Neural crest cell (in vitro differentiated cells): ENCODE results near the gene LGALSL. TPM values are rescaled to one million over a fixed set of nuclear protein-coding genes. Genes with fewer than 3 reads are reported as not detected.

Source experiments
- DNase-seq: peaks from one replicate; pipeline ENCODE4 v3.0.0; 2021; ENCODE audit warnings: low read depth, mixed read lengths, low spot score
- H3K27ac Mint-ChIP-seq: one replicate; pipeline ENCODE4 v1.8.0; 2021; ENCODE audit warnings: mild to moderate bottlenecking, mixed read lengths; ENCODE audit not compliant: unreplicated experiment
- H3K27me3 Mint-ChIP-seq: 2 replicates; pipeline ENCODE4 v1.8.0; 2021; ENCODE audit warnings: low read depth, mild to moderate bottlenecking, mixed read lengths
- H3K36me3 Mint-ChIP-seq: 2 replicates; pipeline ENCODE4 v1.8.0; 2021; ENCODE audit warnings: low read depth, mild to moderate bottlenecking, mixed read lengths
- H3K4me1 Mint-ChIP-seq: 2 replicates; pipeline ENCODE4 v1.8.0; 2021; ENCODE audit warnings: mixed read lengths
- H3K4me3 Mint-ChIP-seq: one replicate; pipeline ENCODE4 v1.8.0; 2021; ENCODE audit warnings: mild to moderate bottlenecking, mixed read lengths
- H3K9me3 Mint-ChIP-seq: 2 replicates; pipeline ENCODE4 v1.8.0; 2021; ENCODE audit warnings: mixed read lengths
- CTCF ChIP-seq: fragments of 200-600 bp; sonication (generic); conservative IDR thresholded peaks from 2 replicates; pipeline ENCODE4 v1.5.0; 2021; ENCODE audit warnings: antibody characterized with exemption, mild to moderate bottlenecking
- total RNA-seq: library from RNA; stranded (reverse); gene quantifications from 2 replicates; pipeline ENCODE4 v1.2.1, GENCODE V29; 2021

Gene LGALSL
- total RNA-seq, 1 donor from 2014 or later = 29.1 TPM

GRCh38 chr2:64466478-64467085, 12.6 kb downstream of the LGALSL start:
- Mint-ChIP-seq H3K27ac (peak overlapping the region; percentile 92), H3K27me3 (no peaks in the 10 kb centered on the region), H3K9me3 (no peaks in the 10 kb centered on the region), H3K36me3 (no peaks in the 10 kb centered on the region), H3K4me1 (peaks cover 23% of the 10 kb centered on the region), H3K4me3 (no peak overlapping the region)
- TF ChIP-seq CTCF = no peak
- DNase-seq = no peak

GRCh38 chr2:64467096-64467843, 13.3 kb downstream of the LGALSL start:
- no peaks in the 10 kb centered on the region for H3K36me3 Mint-ChIP-seq
- no peak for DNase-seq
- H3K4me3 Mint-ChIP-seq = no peak overlapping the region
- H3K27me3 Mint-ChIP-seq = no peaks in the 10 kb centered on the region
- no peak overlapping the region for H3K27ac Mint-ChIP-seq
- H3K4me1 Mint-ChIP-seq = peaks cover 20% of the 10 kb centered on the region
- H3K9me3 Mint-ChIP-seq = no peaks in the 10 kb centered on the region
- TF ChIP-seq CTCF = no peak

- no peak overlapping the region for H3K27ac Mint-ChIP-seq
Measured at GRCh38 chr2:64469261-64469660, 15.3 kb downstream of the LGALSL start.

GRCh38 chr2:64470071-64470470, 16.1 kb downstream of the LGALSL start:
- H3K4me1 Mint-ChIP-seq = peaks cover 17% of the 10 kb centered on the region
- H3K27me3 Mint-ChIP-seq = no peaks in the 10 kb centered on the region
- no peaks in the 10 kb centered on the region for H3K9me3 Mint-ChIP-seq
- DNase-seq = no peak
- H3K27ac Mint-ChIP-seq = no peak overlapping the region
- H3K36me3 Mint-ChIP-seq = no peaks in the 10 kb centered on the region
- TF ChIP-seq CTCF = no peak
- no peak overlapping the region for H3K4me3 Mint-ChIP-seq

More at GRCh38 chr2:64469261-64469660, 15.3 kb downstream of the LGALSL start:
- Mint-ChIP-seq H3K4me3 (no peak overlapping the region), H3K4me1 (peaks cover 17% of the 10 kb centered on the region), H3K27me3 (no peaks in the 10 kb centered on the region), H3K9me3 (no peaks in the 10 kb centered on the region), H3K36me3 (no peaks in the 10 kb centered on the region)
- no peak for TF ChIP-seq CTCF
- DNase-seq = no peak

- TF ChIP-seq CTCF = no peak
- Mint-ChIP-seq H3K27me3 (no peaks in the 10 kb centered on the region), H3K4me1 (peaks cover 17% of the 10 kb centered on the region), H3K9me3 (no peaks in the 10 kb centered on the region), H3K4me3 (no peak overlapping the region), H3K27ac (no peak overlapping the region), H3K36me3 (no peaks in the 10 kb centered on the region)
- no peak for DNase-seq
Measured at GRCh38 chr2:64470766-64471295, 16.9 kb downstream of the LGALSL start.
